Skeletal muscle tissue (tissue), 4 donors: ENCODE results near the gene TRDN. TPM values are rescaled to one million over a fixed set of nuclear protein-coding genes. Genes with fewer than 3 reads are reported as not detected.
"Not testable (repeated sequence)": the region's sequence is repeated elsewhere in the genome, so short reads cannot be mapped to it uniquely, and the experiment has no call there.

Source experiments
- H3K27ac ChIP-seq: one replicate; pipeline ENCODE4 v1.7.0; 2013; ENCODE audit warnings: mild to moderate bottlenecking, low read depth, low read length, inconsistent platforms
- H3K27me3 ChIP-seq, 3 donors: one replicate each; pipeline ENCODE4 v1.7.0; 2013; ENCODE audit warnings: low read length in 3 of 3; ENCODE audit not compliant: control insufficient read depth in 3 of 3, insufficient read depth in 3 of 3
- H3K36me3 ChIP-seq, 3 donors: one replicate each; pipeline ENCODE4 v1.7.0; 2013; ENCODE audit warnings: low read length in 3 of 3; ENCODE audit not compliant: control insufficient read depth in 3 of 3, insufficient read depth in 3 of 3
- H3K4me1 ChIP-seq, 3 donors: one replicate each; pipeline ENCODE4 v1.7.0; 2013; ENCODE audit warnings: low read length in 3 of 3, mild to moderate bottlenecking in 3 of 3; ENCODE audit not compliant: control insufficient read depth in 3 of 3, insufficient read depth in 3 of 3
- H3K4me3 ChIP-seq, 3 donors: one replicate each; pipeline ENCODE4 v1.7.0; 2013; ENCODE audit warnings: low read length in 3 of 3
- H3K9ac ChIP-seq, 3 donors: one replicate each; pipeline ENCODE4 v1.7.0; 2013; ENCODE audit warnings: low read length in 3 of 3, mild to moderate bottlenecking in 3 of 3, moderate library complexity in 2 of 3, low read depth in 1 of 3
- H3K9me3 ChIP-seq, 3 donors: one replicate each; pipeline ENCODE4 v1.7.0; 2013; ENCODE audit warnings: low read length in 3 of 3; ENCODE audit not compliant: control insufficient read depth in 3 of 3
- total RNA-seq: library from RNA; depleted of rRNA; stranded (reverse); fragments of >200 nt; gene quantifications from one replicate; pipeline ENCODE4 v1.2.3, GENCODE V29; 2014
- donor health status: Osteomylitis.

The TRDN gene
- total RNA-seq, 1 donor from 2014 or later, result 73.1 TPM

GRCh38 chr6:123604067-123604466 is 32.7 kb downstream of the TRDN start:
- no peaks in the 10 kb centered on the region for H3K27me3 ChIP-seq
- peaks cover 0 to 4% (median 0%) of the 10 kb centered on the region in 3 donors for H3K36me3 ChIP-seq
- peak overlapping the region; percentile 37 for H3K27ac ChIP-seq
- peak overlapping the region in 2 of 3 donors; percentile 10 to 41 for H3K4me3 ChIP-seq
- H3K9ac ChIP-seq, result peak overlapping the region in 1 of 3 donors; percentile 5
- H3K9me3 ChIP-seq, result no peaks in the 10 kb centered on the region
- H3K4me1 ChIP-seq, result peaks cover 23 to 47% (median 26%) of the 10 kb centered on the region in 3 donors

GRCh38 chr6:123598011-123598410 is 38.7 kb downstream of the TRDN start:
- Histone ChIP-seq H3K27ac (no peak overlapping the region), H3K9me3 (no peaks in the 10 kb centered on the region), H3K9ac (no peak overlapping the region), H3K4me1 (peaks cover 14 to 52% (median 23%) of the 10 kb centered on the region in 3 donors), H3K4me3 (no peak overlapping the region), H3K36me3 (no peaks in the 10 kb centered on the region), H3K27me3 (no peaks in the 10 kb centered on the region)

DNA sequence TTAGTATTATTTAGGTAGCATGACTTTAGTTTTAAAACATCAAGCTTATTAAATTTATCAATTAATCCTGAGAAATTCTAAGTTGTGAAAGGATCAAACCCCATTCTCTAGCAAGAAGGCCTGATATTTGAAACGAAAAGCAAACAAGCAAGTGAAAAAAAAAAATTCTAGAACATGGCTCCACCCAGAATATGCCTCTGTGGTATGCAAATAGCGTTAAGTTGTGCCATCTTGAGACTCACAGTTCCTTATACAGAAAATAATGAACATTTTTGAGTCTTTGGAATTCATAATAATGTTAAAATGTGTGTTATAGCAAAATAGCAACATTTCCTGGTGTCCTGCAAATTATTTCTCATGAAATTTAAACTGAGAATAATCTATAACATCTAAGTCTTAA is 42.0 kb downstream of the TRDN start:
- no peak overlapping the region for H3K27ac ChIP-seq
- H3K9ac ChIP-seq, result no peak overlapping the region
- H3K9me3 ChIP-seq, result no peaks in the 10 kb centered on the region
- no peaks in the 10 kb centered on the region for H3K27me3 ChIP-seq
- no peaks in the 10 kb centered on the region for H3K36me3 ChIP-seq
- no peak overlapping the region for H3K4me3 ChIP-seq
- peaks cover 10 to 28% (median 21%) of the 10 kb centered on the region in 3 donors for H3K4me1 ChIP-seq

GRCh38 chr6:123592426-123592825 is 44.3 kb downstream of the TRDN start:
- H3K4me3 ChIP-seq, result no peak overlapping the region
- no peak overlapping the region for H3K27ac ChIP-seq
- peaks cover 16 to 36% (median 29%) of the 10 kb centered on the region in 3 donors for H3K4me1 ChIP-seq
- no peaks in the 10 kb centered on the region for H3K36me3 ChIP-seq
- no peak overlapping the region for H3K9ac ChIP-seq
- no peaks in the 10 kb centered on the region for H3K27me3 ChIP-seq
- no peaks in the 10 kb centered on the region for H3K9me3 ChIP-seq

DNA sequence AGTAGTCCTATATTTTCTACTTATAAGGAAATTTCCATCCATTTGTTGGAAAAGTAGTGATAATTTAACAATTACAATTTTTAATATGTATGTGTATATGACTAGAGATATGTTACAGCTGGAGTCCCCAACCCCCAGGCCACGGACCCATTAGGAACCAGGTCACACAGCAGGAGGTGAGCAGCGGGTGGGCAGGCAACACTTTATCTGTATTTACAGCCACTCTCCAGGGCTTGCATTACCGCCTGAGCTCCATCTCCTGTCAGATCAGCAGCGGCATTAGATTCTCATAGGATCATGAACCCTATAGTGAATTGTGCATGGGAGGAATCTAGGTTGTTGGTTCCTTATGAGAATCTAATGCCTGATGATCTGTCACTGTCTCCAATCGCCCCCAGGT is 46.8 kb downstream of the TRDN start:
- H3K36me3 ChIP-seq, result no peaks in the 10 kb centered on the region
- H3K4me1 ChIP-seq, result peaks cover 8 to 27% (median 27%) of the 10 kb centered on the region in 3 donors
- no peak overlapping the region for H3K27ac ChIP-seq
- H3K9ac ChIP-seq, result no peak overlapping the region
- H3K4me3 ChIP-seq, result no peak overlapping the region
- no peaks in the 10 kb centered on the region for H3K9me3 ChIP-seq
- H3K27me3 ChIP-seq, result no peaks in the 10 kb centered on the region

- Histone ChIP-seq H3K4me3 (no peak overlapping the region), H3K9me3 (no peaks in the 10 kb centered on the region)
These were observed 47.4 kb downstream of the TRDN start for GRCh38 chr6:123589317-123589716.

GRCh38 chr6:123588546-123588895 is 48.2 kb downstream of the TRDN start:
- no peaks in the 10 kb centered on the region for H3K36me3 ChIP-seq
- peaks cover 6 to 27% (median 25%) of the 10 kb centered on the region in 3 donors for H3K4me1 ChIP-seq
- H3K9ac ChIP-seq, result no peak overlapping the region
- H3K4me3 ChIP-seq, result no peak overlapping the region
- no peaks in the 10 kb centered on the region for H3K27me3 ChIP-seq
- no peak overlapping the region for H3K27ac ChIP-seq
- no peaks in the 10 kb centered on the region for H3K9me3 ChIP-seq

More at GRCh38 chr6:123589317-123589716, 47.4 kb downstream of the TRDN start:
- Histone ChIP-seq H3K36me3 (no peaks in the 10 kb centered on the region), H3K27ac (no peak overlapping the region), H3K9ac (no peak overlapping the region), H3K27me3 (no peaks in the 10 kb centered on the region), H3K4me1 (peaks cover 8 to 27% (median 27%) of the 10 kb centered on the region in 3 donors)

GRCh38 chr6:123587838-123588545 is 48.8 kb downstream of the TRDN start:
- no peaks in the 10 kb centered on the region for H3K9me3 ChIP-seq
- H3K9ac ChIP-seq, result no peak overlapping the region
- no peak overlapping the region for H3K27ac ChIP-seq
- H3K4me3 ChIP-seq, result no peak overlapping the region
- no peaks in the 10 kb centered on the region for H3K36me3 ChIP-seq
- H3K27me3 ChIP-seq, result no peaks in the 10 kb centered on the region
- H3K4me1 ChIP-seq, result peaks cover 6 to 23% (median 20%) of the 10 kb centered on the region in 3 donors

DNA sequence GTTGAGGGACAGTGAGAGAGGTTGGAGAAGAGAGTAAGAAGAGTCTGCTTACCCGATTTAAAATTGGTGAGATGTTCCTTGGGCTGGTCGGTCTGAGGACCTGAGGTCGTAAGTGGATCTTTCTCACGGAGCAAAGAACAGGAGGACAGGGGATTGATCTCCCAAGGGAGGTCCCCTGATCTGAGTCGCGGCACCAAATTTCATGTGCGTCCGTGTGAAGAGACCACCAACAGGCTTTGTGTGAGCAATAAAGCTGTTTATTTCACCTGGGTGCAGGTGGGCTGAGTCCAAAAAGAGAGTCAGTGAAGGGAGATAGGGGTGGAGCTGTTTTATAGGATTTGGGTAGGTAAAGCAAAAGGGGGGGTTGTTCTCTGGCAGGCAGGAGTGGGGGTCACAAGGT is 49.3 kb downstream of the TRDN start:
- H3K9me3 ChIP-seq, H3K36me3 ChIP-seq, H3K27ac ChIP-seq, H3K4me3 ChIP-seq, H3K9ac ChIP-seq, H3K27me3 ChIP-seq: not testable (repeated sequence)
- peaks cover 6 to 21% (median 19%) of the 10 kb centered on the region in 3 donors for H3K4me1 ChIP-seq

- no peak overlapping the region for H3K27ac ChIP-seq
These were observed 56.4 kb downstream of the TRDN start for GRCh38 chr6:123580331-123580730.

More at GRCh38 chr6:123580331-123580730, 56.4 kb downstream of the TRDN start:
- Histone ChIP-seq H3K9ac (no peak overlapping the region), H3K4me1 (peaks cover 2 to 8% (median 5%) of the 10 kb centered on the region in 3 donors), H3K4me3 (no peak overlapping the region), H3K9me3 (no peaks in the 10 kb centered on the region), H3K36me3 (peaks cover 0 to 3% (median 0%) of the 10 kb centered on the region in 3 donors), H3K27me3 (no peaks in the 10 kb centered on the region)
